HEK293T (cell line): ENCODE results near the gene CRYBB3.
"Not testable (repeated sequence)": the region's sequence is repeated elsewhere in the genome, so short reads cannot be mapped to it uniquely, and the experiment has no call there.

Experiments used
- BHLHE40 ChIP-seq: fragments of 450-650 bp; IDR thresholded peaks from 2 replicates; pipeline ENCODE4 v1.6.1; 2016; ENCODE audit warnings: mild to moderate bottlenecking, moderate library complexity, borderline replicate concordance
- FOXA1 ChIP-seq: fragments of 450-650 bp; IDR thresholded peaks from 2 replicates; pipeline ENCODE4 v1.6.1; 2016; ENCODE audit warnings: mild to moderate bottlenecking
- L3MBTL2 ChIP-seq: fragments of 450-650 bp; conservative IDR thresholded peaks from 2 replicates; pipeline ENCODE4 v1.6.1; 2016; ENCODE audit warnings: mild to moderate bottlenecking
- LEF1 ChIP-seq: fragments of 450-650 bp; IDR thresholded peaks from 2 replicates; pipeline ENCODE4 v1.6.1; 2017; ENCODE audit warnings: mild to moderate bottlenecking, borderline replicate concordance
- NFRKB ChIP-seq: fragments of 450-650 bp; IDR thresholded peaks from 2 replicates; pipeline ENCODE4 v1.6.1; 2016; ENCODE audit warnings: mild to moderate bottlenecking, moderate library complexity
- PKNOX1 ChIP-seq: fragments of 450-650 bp; IDR thresholded peaks from 2 replicates; pipeline ENCODE4 v1.6.1; 2016
- SP1 ChIP-seq: fragments of 450-650 bp; IDR thresholded peaks from 2 replicates; pipeline ENCODE4 v1.6.1; 2017
- SUZ12 ChIP-seq: fragments of 450-650 bp; IDR thresholded peaks from 2 replicates; pipeline ENCODE4 v1.6.1; 2016; ENCODE audit warnings: mild to moderate bottlenecking
- TARDBP ChIP-seq: fragments of 450-650 bp; IDR thresholded peaks from 2 replicates; pipeline ENCODE4 v1.6.1; 2016

DNA sequence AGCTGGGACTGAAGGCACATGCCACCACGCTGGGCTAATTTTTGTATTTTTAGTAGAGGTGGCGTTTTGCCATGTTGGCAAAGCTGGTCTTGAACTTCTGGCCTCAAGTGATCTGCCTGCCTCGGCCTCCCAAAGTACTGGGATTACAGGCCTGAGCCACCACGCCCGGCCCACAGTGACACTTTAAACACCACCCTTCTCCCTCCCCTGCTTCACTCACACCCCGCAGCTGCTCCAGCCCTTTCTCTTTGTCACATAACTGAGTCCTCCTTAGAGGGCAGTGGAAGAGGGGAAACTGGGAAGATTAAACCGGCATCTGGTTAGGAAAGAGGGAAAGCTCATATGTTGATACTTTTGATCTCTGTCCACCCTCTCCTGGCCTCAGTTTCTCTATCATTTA lies 4.9 kb downstream of the CRYBB3 start:
- not testable (repeated sequence) for TF ChIP-seq SP1, NFRKB, SUZ12, L3MBTL2, FOXA1, LEF1, BHLHE40, TARDBP, PKNOX1
